ENCODE results near the gene U2AF1L4.
"Not testable (repeated sequence)": the region's sequence is repeated elsewhere in the genome, so short reads cannot be mapped to it uniquely, and the experiment has no call there.

The U2AF1L4 gene

DNA sequence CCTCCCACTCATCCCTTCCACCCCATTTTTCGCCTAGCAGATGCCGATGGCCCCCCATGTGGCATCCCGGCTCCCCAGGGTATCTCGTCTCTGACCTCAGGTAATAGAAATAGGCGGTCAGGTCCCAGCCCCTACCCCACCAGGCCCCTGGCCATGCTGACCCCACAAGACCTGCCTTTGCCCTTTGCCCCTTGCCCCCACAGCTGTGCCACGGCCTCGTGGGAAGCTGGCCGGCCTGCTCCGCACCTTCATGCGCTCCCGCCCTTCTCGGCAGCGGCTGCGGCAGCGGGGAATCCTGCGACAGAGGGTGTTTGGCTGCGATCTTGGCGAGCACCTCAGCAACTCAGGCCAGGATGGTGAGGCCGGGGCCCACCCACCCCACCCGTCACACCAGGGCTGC, 35.5 kb upstream of the U2AF1L4 start:
- no peak for DNase-seq (ENCODE audit: low spot score)

DNA sequence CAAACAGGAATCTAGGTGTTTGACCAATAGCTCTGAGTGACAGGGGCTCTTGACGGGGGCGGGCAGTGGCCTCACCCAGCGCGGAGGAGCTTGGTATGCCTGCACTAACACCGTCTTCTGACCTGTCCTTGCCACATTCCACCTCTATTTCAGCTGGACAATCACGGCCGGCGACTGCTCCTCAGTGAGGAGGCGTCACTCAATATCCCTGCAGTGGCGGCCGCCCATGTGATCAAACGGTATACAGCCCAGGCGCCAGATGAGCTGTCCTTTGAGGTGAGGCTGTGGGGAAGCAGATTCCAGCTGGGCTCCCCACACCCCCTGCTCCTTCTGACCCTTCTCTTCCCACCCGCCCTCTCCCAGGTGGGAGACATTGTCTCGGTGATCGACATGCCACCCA, 34.8 kb upstream of the U2AF1L4 start:
- no peak for DNase-seq (ENCODE audit: low spot score)

DNA sequence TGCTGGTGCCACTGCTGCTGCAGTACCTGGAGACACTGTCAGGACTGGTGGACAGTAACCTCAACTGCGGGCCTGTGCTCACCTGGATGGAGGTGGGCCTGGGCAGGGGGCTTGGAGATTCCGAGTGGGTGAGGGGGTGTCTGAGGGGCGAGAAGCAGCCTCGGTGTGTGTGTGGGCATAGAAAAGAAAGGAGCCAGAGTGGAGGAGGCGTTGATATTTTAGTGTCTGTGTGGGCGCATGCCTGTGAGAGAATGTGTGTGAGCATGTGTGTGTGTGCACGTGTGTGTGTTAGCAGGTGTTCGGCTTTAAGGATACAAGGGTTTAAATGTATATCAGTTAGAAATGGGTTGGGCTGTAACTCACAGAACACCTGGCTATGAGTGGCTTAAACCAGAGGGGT, 33.8 kb upstream of the U2AF1L4 start:
- DNase-seq (ENCODE audit: low spot score), result no peak

DNA sequence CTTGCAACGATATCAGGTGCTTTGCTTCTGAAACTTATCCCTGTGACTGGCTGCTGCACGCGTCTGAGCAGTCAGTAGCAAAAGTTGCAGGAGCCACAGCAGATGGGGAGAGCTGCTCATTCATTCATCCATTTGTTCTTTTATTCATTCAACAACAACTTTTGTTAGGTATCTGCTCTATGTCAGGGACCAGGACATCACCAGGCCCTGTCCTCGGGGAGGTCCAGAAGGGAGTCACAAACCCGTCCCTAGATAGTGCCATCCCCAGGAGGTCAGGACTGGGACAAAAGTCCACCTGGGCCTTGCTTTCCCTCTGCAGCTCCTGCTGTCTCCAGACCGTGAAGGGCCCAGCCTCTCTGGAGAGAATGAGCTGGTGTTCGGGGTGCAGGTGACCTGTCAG, 32.7 kb upstream of the U2AF1L4 start:
- DNase-seq (ENCODE audit: low spot score), result no peak

DNA sequence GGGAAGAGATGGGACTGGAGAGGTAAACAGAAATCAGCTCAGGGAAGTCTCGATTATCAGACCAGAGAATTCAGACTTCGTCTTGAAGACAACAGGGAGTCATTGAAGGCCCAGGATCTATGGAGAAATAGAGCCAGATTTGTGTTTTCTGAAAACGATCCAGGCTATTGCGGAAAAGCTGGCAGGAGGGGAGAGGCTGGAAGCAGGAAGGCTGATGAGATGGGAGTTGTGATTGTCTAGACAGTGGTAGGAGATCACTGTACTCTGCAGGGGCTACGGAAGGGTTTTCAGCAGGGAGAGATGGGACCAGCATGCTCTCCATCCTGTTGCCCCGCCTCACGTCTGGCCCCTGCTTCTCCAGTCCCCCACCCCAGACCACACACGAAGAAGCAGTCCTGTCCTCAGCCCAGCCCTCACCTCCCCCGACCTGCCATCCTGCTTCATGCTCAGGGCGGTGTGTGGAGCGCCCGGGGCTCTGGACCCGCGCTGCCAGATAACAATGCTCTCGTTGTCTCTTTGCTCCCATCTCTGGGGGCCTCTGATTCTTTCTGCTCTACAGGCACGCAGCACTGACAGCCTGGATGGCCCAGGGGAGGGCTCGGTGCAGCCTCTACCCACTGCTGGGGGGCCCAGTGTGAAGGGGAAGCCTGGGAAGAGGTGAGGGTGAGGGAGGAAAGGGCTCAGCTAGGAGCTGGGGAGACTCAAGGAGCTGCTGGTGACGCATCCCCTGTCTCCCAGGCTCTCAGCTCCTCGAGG, 32.0 kb upstream of the U2AF1L4 start:
- no peak for DNase-seq (ENCODE audit: low spot score)

DNA sequence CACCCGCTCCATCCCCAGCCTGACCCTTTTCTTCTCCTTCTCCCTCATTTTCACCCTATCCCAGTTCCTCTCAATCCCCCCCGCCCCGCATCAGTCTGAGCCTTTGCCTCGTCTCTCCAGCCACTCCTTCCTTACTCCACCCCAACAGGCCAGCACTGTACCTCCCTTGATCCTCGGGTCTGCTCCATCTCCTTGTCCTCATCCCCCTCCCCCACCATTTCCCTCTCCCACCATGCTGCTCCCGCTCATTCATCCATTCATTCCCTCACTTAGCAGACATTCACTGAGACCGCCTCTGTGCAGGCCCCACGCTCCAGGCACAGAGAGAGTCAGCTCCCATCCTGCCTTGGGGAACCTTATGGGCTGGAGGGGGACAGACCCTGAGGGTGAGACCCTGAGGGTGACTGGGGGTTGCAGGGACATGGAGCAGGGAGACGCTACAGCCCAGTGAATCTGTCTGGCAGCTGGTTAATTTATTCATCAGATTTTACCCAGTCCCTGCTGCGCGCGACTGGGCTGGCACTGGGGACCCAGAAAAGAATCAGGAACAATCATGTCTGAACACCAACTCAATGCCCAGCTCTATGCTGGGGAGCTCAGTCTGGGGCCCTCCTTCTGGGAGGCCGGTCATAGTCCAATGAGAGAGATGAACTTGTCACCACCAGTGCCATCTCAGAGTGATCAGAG, 31.0 kb upstream of the U2AF1L4 start:
- no peak for DNase-seq (ENCODE audit: low spot score)

DNA sequence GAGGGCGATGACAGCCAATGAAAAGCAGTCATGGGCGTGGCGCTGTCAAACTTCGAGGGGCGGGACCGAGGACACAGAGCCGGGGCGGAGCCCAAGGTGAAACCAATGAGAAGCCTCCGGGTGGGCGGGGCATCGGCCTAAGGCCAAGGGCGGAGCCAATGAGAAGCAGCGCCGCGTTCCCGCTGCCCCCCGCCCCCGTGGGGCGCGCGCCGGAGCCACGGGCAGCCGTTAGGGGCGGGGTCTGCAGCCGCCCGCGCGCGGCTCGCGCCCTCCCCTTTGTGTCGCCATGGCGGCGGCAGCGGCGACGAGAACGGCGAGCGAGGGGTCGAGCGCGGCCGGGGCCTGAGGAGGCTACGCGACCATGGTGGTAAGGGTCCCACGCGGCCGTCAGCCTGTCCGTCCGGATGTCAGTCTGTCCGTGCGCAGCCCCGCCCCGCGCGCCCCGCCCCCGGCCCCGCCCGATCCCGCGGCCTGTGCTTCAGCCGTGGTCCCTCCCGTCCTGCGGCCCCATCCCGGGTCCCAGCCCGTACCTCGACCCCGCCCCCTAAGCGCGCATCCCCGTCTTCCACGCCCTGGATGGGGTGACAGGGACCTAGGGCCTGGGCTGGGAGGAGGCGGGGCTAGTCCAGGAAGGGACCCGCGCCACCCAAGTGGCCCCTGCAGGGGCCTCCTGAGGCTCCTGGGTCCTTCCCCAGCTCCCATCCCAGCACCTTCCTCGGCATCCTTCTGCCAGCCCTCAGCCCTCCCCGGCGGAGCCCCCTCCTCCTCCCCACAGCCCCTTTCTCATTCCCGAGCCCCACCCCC, 30.3 kb upstream of the U2AF1L4 start, which contains the start of gene ARHGAP33:
Gene ARHGAP33, plus strand, starts transcription at position 267 of the 804 bp plus-strand sequence. Its CDS starts 95 bp downstream, at position 362.
- DNase-seq (ENCODE audit: low spot score), result peak; percentile 98

DNA sequence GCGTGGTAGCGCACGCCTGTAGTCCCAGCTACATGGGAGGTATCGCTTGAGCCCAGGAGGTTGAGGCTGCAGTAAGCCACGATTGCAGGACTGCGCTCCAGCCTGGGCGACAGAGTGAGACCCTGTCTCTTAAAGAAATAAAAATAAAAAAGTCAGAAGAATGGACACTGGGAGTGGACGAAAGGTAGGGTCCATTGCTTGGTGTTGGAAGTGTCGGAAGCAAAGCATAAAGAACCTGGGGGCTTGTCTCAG, 29.8 kb upstream of the U2AF1L4 start:
- no peak for DNase-seq (ENCODE audit: low spot score)

DNA sequence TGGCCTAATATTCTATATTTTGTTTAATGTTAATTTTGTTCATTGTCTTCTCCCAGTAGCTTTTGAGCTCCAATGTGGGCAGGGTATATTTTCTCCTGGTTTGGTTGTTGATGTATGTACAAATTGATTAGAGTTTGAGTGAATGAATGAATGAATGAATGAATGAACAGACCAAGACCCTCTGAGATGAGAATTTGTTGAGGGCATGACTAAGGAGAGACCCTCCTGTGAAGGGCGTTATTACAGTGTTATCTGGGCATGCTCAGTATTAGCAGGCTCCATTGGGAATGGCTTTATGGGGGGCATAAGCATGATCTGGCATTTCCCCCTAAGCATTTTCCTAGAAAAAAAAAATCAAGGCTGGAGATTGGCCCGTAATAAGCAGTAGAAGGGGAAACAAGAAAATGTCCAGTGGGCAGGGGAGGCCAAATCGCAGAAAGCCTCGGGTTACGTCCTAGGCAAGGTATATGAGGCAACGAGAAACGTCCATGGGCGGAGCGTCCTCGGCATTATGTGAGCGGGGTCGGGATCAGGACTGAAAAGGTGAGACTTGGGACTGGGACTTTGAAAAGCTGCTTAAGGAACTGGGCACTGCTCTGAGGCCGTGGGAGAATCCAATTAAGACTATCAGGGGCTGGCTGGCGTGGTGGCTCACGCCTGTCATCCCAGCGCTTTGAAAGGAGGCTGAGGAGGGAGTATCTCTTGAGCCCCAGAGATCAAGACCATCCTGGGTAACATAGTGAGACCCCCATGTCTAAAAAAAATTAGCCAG, 29.2 kb upstream of the U2AF1L4 start:
- no peak for DNase-seq (ENCODE audit: low spot score)

DNA sequence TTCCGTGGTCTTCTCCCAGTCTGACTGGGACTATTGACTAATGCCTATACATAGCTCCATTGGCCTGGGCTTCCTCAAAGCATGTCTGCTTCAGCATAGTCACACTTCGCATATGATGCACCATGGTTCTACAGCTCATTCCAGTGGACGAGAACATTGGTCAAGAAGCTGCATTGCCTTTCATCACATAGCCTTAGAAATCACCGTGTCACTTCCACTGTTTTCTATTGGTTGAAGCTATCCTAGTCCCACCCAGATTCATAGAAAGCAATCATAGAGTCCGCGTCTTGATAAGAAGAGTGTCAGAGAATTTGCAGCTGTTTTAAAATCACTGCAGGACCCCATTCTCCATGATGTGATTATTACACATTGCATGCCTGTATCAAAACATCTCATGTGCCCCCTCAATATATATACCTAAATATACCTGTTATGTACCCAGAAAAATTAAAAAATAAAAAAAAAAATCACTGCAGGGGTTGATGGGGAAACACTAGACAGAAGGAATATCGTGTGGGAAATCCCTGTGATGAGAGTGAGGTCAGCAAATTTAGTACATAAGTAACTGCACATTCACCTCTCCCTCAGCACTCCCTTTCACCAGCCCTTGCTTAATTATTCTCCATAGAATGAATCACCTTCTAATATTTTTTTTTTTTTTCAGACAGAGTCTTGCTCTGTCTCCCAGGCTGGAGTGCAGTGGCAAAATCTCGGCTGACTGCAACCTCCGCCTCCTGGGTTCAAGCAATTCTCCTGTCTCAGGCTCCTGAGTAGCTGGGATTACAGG, 28.0 kb upstream of the U2AF1L4 start:
- DNase-seq (ENCODE audit: low spot score), result no peak

DNA sequence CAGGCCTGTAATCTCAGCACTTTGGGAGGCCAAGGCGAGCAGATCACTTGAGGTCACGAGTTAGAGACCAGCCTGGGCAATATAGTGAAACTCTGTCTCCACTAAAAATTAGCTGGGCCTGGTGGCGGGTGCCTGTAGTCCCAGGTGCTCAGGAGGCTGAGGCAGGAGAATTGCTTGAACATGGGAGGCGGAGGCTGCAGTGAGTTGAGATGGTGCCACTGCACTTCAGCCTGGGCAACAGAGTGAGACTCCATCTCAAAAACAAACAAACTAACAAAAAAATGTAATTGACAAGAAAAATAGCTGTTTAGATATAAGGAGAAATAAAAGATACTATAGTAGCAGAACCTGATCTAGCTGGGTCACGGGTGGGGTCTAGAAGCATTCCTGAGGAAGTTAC, 27.1 kb upstream of the U2AF1L4 start:
- not testable (repeated sequence) for DNase-seq (ENCODE audit: low spot score)

DNA sequence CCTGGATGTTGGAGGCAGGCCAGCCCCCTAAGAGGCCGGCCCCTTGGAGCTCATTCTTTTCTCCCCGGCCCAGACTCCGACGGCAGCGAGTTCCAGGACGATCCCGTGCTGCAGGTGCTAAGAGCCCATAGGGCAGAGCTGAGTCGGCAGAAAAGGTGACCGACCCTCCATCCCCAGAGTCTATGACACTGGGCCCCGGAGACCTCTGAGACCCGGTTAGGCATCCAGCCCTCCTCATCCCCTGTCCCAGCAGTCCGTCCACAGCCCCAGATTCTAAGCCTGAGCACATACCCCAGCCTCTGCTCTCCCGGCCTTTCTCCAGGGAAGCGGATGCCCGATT, 22.8 kb upstream of the U2AF1L4 start:
- DNase-seq (ENCODE audit: low spot score), result no peak

DNA sequence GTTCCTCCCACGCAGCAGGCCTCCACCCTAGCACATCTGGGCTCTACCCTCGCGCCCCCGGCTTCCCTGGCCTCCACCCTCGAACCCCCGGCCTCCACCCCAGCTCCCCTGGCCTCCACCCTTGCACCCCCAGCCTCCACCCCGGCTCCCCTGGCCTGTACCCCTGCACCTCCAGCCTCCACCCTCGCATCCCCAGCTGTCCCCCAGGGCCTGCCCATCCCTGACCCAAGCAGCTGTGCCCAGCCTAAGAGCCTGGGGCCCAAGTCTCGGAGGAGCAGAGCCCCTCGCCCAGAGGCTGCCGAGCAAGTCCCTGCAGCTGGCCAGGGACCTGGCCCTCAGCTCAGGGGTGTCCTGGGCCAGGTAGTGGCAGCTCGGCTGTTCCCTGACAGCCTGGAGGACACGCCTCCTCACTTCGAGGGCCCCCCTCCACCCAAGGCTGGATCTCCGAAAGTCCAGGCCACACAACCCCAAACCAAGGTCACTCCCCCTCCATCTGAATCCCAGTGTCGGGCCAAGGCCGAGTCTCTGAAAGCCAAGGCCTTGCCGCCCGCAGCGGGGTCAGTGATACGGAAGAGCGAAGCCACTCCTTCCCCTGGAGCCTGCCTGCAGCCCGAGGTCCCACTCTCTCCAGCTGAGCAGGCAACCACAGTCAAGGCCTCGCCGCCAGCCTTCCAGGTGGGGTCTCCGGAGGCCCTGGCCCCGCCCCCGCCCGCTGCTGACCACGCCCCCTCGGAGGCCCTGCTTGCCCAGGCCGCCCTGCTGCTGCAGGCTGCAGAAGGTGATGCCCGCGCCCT, 22.3 kb upstream of the U2AF1L4 start:
- no peak for DNase-seq (ENCODE audit: low spot score)

DNA sequence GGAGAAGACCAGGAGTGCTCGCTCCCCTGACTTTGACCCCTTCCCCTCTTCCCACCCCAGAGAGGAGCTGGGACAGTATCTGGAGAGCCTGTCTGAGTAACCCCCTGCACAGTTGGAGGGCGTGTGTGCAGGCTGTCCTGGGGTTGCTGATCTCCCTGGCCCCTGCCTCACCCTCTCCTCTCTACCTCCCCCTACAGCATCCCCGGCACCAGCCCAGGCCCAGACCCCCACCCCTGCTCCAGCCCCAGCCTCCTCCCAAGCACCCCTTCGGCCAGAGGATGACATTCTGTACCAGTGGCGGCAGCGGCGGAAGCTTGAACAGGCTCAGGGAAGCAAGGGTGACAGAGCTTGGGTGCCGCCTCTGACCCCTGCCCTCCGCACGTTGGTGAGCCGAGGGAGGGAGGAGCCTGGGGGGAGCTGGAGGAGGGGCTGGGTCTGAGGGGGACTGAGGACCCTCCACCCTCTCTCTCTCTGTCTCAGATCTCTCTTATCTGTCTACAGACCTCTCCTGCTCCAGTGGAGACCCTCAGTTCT, 21.4 kb upstream of the U2AF1L4 start:
- DNase-seq (ENCODE audit: low spot score), result no peak

DNA sequence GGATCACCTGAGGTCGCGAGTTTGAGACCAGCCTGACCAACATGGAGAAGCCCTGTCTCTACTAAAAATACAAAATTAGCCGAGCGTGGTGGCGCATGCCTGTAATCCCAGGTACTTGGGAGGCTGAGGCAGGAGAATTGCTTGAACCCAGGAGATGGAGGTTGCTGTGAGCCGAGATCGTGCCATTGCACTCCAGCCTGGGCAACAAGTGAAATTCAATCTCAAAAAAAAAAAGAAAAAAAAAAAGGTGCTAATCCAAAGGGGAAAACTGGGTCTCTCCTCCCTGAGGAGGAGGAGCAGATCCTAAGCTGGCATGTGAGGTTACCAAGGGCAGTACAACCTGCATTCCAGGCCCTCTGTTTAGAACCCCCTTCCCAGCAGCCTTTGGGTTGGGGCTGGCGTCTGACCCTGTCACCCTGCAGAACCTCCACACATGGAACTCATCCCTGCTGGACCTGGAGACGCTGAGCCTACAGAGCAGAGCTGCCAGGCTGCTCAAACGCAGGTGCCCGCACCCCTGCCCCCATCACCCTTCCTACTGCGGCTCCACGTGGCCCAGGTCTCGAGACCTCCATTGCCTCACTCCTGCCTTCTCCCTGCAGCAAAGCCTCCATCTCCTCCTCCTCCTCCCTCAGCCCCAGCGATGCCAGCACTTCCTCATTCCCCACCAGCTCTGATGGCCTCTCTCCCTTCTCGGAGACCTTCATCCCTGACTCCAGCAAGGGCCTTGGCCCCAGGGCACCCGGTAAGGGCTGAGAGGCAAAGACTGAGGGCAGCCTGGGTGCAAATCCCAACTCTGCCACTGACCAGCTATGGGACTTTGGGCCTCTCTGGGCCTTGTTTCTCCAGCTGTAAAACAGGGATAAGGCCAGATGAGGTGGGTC, 19.5 kb upstream of the U2AF1L4 start:
- no peak for DNase-seq (ENCODE audit: low spot score)

DNA sequence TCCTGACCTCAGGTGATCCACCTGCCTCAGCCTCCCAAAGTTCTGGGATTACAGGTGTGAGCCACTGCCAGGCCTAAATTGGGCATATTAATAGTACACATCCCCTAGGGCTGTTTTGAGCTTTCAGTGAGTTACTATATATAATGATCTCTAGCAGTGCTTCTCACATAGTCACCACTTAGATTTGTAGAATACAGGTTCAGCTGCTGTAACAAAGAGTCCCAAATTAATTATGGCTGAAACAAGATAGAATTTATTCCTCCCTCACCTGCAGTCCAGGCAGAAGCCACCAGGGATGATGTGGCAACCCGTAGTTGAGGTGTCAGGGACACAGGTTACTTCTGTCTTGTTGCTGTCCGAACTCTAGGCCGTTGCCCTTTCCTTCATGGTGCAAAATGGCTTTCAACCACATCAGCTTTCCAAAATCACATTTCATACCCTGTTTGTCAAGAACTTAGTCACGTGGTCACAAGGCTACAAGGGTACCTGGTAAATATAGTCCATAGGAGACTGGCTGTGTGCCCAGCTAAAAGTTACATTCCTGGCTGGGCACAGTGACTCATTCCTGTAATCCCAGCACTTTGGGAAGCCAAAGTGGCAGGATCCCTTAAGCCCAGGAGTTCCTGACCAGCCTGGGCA, 15.6 kb upstream of the U2AF1L4 start:
- DNase-seq (ENCODE audit: low spot score), result no peak

DNA sequence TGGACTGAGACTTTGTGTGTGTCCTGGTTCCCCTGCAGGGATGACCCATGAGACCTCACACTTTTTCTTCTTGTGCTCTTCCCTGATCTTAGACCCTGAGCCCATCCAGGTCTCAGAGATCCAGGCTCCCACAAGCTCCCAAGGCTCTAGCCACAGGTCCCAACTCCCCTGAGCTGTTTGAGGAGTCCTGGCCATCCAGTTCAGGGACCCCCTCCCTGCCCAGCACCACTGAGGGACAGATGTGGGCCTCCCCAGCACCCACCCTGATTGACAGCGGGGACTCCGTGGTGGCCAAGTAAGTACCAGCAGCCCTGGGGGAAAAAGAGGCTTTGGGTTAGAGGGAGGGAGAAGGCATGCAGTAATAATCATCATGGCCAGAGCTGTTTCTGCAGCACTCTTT, 14.5 kb upstream of the U2AF1L4 start:
- DNase-seq (ENCODE audit: low spot score), result no peak

DNA sequence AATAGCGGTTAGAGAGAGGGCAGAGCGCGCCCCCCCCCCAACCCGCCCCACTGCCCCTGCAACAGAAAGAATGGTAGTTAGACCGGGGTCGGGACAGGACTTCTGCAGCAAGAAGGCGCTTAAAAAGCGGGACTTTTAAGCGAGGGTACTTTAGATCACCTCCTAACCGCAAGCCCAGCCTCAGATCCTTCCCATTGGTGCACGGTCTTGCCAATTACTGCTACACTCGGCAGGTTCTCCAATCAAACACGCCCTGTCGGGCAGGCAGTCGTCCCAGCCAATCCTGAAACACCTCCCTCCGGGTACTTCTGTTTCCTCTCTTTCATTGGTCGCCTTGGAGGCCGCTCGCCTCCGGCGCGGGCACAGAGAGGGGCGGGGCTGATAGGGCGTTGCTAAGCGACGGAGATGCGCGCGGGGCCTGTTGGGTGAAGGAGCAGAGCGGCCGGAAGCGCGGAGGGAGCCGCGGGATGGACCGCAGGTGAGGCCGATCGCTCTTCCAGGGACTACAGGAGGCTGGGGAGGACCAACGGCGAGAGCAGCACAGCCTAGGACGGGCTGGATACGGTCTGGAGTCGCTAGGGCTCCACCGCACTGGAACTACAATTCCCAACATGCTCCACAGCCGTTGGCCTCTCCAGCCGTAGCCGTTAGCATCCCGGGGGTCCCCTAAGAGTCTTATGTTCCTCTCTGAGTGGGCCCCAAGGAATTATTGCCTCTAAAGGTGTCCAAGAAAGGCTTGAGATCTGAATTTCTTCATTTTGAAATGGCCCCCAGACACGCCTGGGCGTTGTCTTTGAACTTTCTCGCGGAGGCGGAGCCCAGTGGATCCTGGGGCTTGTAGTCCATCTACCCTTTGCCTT, 12.8 kb upstream of the U2AF1L4 start, which contains the start of gene PROSER3:
Gene PROSER3, plus strand, starts transcription at position 428 of the 860 bp plus-strand sequence. Its CDS starts 40 bp downstream, at position 468.
- peak; percentile 99 for DNase-seq (ENCODE audit: low spot score)

All from germinal center (tissue), 1 donor.